ENCODE results near the gene DMRTB1. TPM values are rescaled to one million over a fixed set of nuclear protein-coding genes. Genes with fewer than 3 reads are reported as not detected.
A peak's percentile ranks its signal among the peaks of the same experiment; 100 is the strongest.

The DMRTB1 gene
- total and polyA plus RNA-seq, 4 donors: not detected

DNA sequence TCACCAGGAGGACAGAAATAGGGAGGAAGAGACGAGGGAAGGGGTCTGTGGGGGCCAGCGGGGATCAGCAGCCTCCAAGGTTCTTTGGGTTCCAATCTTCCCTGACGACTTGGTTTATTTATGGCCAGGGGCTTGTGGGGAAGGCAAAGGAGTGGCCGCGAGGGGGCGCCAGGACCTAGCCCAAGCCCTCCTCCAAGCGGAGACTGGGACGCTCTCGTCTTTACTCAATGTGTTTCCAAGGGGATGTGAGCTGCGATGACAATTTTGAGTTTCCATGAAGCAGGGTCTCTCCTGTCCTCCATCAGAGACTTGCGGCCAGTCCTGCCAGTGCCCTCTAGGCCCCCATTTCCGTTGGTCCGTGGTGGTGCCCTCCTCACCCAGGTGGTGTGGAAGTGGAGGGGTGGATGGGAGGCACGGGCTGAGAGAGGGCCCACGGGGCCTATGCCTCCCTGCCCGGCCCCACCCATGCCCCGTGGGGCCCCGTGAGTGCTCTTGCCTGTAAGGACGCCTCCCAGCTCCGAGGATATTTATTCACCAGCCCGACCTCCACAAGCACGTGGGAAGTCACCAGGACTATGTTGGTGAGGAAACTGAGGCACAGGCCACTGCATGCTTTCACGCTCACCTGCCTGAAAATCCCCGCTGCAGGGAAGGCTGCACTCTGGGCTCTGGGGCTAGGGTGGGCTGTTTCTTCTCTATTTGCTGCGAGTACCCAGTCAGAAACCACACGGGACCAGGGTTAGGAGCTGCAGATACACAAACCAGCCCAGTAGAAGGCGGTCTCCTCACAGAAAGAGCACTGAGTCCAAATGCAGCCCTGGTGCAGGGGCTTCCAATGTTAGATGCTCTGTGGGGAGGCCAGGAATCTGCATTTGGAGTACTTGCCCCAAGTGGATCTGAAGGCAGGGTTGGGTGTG lies 26.5 kb downstream of the DMRTB1 start:
- TF ChIP-seq, protein P1, sequence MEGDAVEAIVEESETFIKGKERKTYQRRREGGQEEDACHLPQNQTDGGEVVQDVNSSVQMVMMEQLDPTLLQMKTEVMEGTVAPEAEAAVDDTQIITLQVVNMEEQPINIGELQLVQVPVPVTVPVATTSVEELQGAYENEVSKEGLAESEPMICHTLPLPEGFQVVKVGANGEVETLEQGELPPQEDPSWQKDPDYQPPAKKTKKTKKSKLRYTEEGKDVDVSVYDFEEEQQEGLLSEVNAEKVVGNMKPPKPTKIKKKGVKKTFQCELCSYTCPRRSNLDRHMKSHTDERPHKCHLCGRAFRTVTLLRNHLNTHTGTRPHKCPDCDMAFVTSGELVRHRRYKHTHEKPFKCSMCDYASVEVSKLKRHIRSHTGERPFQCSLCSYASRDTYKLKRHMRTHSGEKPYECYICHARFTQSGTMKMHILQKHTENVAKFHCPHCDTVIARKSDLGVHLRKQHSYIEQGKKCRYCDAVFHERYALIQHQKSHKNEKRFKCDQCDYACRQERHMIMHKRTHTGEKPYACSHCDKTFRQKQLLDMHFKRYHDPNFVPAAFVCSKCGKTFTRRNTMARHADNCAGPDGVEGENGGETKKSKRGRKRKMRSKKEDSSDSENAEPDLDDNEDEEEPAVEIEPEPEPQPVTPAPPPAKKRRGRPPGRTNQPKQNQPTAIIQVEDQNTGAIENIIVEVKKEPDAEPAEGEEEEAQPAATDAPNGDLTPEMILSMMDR (IDR thresholded peaks at IDR 0.05; ENCODE audit: control extremely low read depth, extremely low read depth): peak; percentile 75
- peaks cover 0 to 4% (median 0%) of the 10 kb centered on the region in 5 donors for H3K4me1 ChIP-seq (ENCODE audit: control insufficient read depth in 5 of 5, insufficient read depth in 5 of 5, low read length in 5 of 5)
- H3K27ac ChIP-seq (ENCODE audit: low read depth in 1 of 2, low read length in 1 of 2): no peak overlapping the region
- H3K36me3 ChIP-seq (ENCODE audit: control insufficient read depth in 4 of 4, insufficient read depth in 4 of 4, low read length in 4 of 4): no peaks in the 10 kb centered on the region
- H3K4me3 ChIP-seq: no peak overlapping the region
- DNase-seq (peak; percentile 88 to 91 (median 89)), ATAC-seq (ENCODE audit: insufficient read depth, low FRiP score) (no peak)
- H3K27me3 ChIP-seq (ENCODE audit: control insufficient read depth in 3 of 3, insufficient read depth in 3 of 3, low read length in 2 of 3): peaks cover 0 to 12% (median 3%) of the 10 kb centered on the region in 3 donors
- WGBS, 2 donors: 20 to 26% methylated on average over 27 of the region's 27 CpGs
- H3K9ac ChIP-seq (ENCODE audit: insufficient read depth in 1 of 2, low read length in 2 of 2): no peak overlapping the region
- H3K9me3 ChIP-seq (ENCODE audit: control insufficient read depth in 4 of 4, insufficient read depth in 3 of 4, low read length in 3 of 4): peaks cover 0 to 2% (median 0%) of the 10 kb centered on the region in 4 donors

DNA sequence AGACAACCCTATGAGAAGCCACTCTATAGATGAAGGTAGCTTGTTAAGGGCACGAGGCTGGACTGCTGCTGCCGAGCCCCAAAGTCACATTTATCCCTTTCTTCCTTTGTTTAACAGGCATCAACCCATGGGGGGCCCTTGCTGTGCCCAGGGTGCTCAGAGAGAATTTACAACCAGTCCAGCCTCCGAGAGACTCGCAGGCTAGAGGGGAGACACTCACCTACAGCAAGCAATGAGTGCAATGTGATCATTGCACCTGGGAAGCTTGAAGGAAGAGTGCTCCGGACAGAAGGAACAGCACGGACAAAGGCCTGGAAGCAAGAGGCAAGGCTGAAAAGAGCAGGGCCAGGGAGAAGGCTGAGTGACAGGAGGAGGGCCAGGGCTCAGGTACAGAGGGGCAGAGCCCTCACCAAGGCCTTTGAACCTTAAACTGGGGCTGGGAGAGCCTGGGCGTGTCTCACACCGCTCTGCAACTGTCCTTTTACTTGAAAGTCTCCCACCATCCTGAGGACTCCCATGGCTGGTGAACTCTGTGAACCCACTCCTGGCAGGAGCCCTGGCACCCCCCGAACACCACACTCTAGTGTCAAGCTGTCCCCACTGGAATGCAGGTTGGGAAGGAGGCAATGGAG lies 27.3 kb downstream of the DMRTB1 start:
- Histone ChIP-seq H3K36me3 (ENCODE audit: control insufficient read depth in 4 of 4, insufficient read depth in 4 of 4, low read length in 4 of 4) (no peaks in the 10 kb centered on the region), H3K27ac (ENCODE audit: low read depth in 1 of 2, low read length in 1 of 2) (no peak overlapping the region), H3K27me3 (ENCODE audit: control insufficient read depth in 3 of 3, insufficient read depth in 3 of 3, low read length in 2 of 3) (peaks cover 0 to 12% (median 3%) of the 10 kb centered on the region in 3 donors), H3K9ac (ENCODE audit: insufficient read depth in 1 of 2, low read length in 2 of 2) (no peak overlapping the region), H3K4me3 (no peak overlapping the region), H3K9me3 (ENCODE audit: control insufficient read depth in 4 of 4, insufficient read depth in 3 of 4, low read length in 3 of 4) (peaks cover 0 to 2% (median 0%) of the 10 kb centered on the region in 4 donors), H3K4me1 (ENCODE audit: control insufficient read depth in 5 of 5, insufficient read depth in 5 of 5, low read length in 5 of 5) (peaks cover 0 to 7% (median 0%) of the 10 kb centered on the region in 5 donors)
- TF ChIP-seq, protein P1 (IDR thresholded peaks at IDR 0.05; ENCODE audit: control extremely low read depth, extremely low read depth): no peak
- 79 to 87% methylated on average over 9 of the region's 9 CpGs for WGBS, 2 donors
- DNase-seq: no peak
- no peak for ATAC-seq (ENCODE audit: insufficient read depth, low FRiP score)

DNA sequence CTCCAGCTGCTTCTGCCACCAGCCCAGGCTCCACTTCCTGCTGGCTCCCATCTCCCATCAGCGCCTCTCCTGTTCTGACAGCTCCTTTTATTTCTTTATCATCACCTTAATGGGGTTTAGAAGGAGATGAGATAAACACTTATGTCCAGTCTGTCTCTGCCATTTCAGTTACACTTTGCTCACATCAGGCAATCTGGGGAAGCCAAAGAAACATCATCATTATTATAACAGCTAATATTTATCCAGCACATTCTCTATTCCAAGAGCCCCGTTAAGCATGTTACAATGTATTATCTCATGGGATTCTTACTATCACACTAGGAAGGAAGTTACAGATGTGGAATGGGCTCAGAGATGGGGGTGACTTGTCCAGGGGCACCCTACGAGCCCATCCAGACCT lies 31.2 kb downstream of the DMRTB1 start:
- Histone ChIP-seq H3K4me1 (ENCODE audit: control insufficient read depth in 5 of 5, insufficient read depth in 5 of 5, low read length in 5 of 5) (peaks cover 0 to 7% (median 0%) of the 10 kb centered on the region in 5 donors), H3K4me3 (no peak overlapping the region), H3K27me3 (ENCODE audit: control insufficient read depth in 3 of 3, insufficient read depth in 3 of 3, low read length in 2 of 3) (peaks cover 0 to 12% (median 3%) of the 10 kb centered on the region in 3 donors), H3K9ac (ENCODE audit: insufficient read depth in 1 of 2, low read length in 2 of 2) (no peak overlapping the region), H3K9me3 (ENCODE audit: control insufficient read depth in 4 of 4, insufficient read depth in 3 of 4, low read length in 3 of 4) (peaks cover 0 to 2% (median 0%) of the 10 kb centered on the region in 4 donors), H3K36me3 (ENCODE audit: control insufficient read depth in 4 of 4, insufficient read depth in 4 of 4, low read length in 4 of 4) (no peaks in the 10 kb centered on the region), H3K27ac (ENCODE audit: low read depth in 1 of 2, low read length in 1 of 2) (no peak overlapping the region)
- peak in 2 of 3 donors; percentile 55 to 77 for DNase-seq
- no peak for ATAC-seq (ENCODE audit: insufficient read depth, low FRiP score)
- WGBS, 2 donors: 40 to 56% methylated on average over 3 of the region's 3 CpGs
- TF ChIP-seq, protein P1 (IDR thresholded peaks at IDR 0.05; ENCODE audit: control extremely low read depth, extremely low read depth): no peak
